GM12874 (cell line): ENCODE measurements around the gene MBOAT7.

Experiments
- TF ChIP-seq, protein P1 (sequence below): IDR thresholded peaks from 2 replicates; pipeline ENCODE4 v1.5.1; 2011; ENCODE audit warnings: low read depth, mild to moderate bottlenecking, control low read depth, low read length, moderate library complexity; ENCODE audit not compliant: insufficient read depth

MBOAT7 gene

DNA sequence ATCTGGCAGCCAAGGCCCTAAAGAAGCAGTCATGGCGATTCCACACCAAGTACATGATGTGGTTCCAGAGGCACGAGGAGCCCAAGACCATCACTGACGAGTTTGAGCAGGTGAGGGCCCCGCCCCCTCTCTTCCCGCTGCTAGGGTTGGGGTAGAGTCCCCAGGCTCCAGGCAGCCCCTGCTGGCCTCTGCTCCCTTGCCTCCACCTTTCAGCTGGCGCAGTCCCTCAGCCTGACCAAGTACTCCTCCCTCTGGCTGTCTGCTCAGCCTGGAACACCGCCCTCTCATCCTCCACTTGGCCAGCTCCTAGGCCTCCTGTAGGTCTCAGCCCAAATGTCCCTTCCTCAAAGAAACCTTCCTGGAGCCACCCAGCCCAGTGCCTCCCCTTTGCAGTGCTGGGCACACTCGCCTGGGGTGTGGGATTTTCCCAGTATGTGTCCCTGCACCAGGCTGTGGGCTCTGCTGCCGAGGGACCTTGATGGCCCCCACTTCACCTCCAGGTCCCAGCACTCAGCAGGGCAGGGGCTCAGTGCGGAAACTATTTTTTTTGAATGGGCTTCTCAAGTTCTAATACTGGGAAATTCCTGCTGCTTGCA lies 35.6 kb downstream of the MBOAT7 start:
- TF ChIP-seq, protein P1, sequence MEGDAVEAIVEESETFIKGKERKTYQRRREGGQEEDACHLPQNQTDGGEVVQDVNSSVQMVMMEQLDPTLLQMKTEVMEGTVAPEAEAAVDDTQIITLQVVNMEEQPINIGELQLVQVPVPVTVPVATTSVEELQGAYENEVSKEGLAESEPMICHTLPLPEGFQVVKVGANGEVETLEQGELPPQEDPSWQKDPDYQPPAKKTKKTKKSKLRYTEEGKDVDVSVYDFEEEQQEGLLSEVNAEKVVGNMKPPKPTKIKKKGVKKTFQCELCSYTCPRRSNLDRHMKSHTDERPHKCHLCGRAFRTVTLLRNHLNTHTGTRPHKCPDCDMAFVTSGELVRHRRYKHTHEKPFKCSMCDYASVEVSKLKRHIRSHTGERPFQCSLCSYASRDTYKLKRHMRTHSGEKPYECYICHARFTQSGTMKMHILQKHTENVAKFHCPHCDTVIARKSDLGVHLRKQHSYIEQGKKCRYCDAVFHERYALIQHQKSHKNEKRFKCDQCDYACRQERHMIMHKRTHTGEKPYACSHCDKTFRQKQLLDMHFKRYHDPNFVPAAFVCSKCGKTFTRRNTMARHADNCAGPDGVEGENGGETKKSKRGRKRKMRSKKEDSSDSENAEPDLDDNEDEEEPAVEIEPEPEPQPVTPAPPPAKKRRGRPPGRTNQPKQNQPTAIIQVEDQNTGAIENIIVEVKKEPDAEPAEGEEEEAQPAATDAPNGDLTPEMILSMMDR = no peak

DNA sequence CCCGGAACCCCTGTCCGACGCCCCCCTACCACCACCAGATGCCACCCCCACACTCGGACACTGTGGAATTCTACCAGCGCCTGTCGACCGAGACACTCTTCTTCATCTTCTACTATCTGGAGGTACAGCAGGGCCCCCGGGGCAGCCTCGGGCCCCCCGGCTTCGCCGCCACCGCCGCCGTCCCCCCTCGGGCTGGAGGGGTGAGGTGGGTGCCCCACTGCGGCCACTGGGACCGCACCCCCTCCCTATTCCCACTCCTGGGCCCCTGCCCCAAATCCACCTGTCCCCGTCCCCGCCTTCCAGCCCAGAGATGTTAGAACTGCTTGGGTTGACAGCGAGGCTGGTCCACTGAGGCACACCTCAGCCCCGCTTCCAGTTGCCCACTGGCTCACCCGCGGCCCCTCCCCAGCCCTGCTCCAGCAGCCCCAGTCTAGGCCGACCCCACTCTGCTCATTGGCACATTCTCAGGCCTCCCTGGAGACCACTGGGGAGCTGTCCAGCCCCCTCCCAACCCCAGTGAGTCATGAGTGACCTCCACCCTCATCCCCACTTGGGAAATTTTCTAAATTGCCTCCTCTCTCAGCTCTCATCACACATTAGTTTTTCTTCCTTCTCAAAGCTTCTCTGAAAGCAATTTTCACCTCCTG lies 36.4 kb downstream of the MBOAT7 start:
- TF ChIP-seq, protein P1 = no peak

DNA sequence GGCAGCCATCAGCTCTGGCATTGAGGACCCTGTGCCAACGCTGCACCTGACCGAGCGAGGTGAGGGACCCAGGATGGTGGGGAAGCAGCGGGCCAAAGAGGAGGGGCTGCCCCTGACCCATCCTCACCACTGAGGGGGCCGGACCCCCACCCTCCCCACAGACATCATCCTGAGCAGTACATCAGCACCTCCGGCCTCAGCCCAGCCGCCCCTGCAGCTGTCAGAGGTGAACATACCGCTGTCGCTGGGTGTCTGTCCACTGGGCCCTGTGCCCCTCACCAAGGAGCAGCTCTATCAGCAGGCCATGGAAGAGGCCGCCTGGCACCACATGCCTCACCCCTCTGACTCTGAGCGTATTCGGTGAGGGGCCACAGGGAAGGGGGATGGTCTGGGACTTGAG lies 37.1 kb downstream of the MBOAT7 start:
- TF ChIP-seq, protein P1 = no peak

DNA sequence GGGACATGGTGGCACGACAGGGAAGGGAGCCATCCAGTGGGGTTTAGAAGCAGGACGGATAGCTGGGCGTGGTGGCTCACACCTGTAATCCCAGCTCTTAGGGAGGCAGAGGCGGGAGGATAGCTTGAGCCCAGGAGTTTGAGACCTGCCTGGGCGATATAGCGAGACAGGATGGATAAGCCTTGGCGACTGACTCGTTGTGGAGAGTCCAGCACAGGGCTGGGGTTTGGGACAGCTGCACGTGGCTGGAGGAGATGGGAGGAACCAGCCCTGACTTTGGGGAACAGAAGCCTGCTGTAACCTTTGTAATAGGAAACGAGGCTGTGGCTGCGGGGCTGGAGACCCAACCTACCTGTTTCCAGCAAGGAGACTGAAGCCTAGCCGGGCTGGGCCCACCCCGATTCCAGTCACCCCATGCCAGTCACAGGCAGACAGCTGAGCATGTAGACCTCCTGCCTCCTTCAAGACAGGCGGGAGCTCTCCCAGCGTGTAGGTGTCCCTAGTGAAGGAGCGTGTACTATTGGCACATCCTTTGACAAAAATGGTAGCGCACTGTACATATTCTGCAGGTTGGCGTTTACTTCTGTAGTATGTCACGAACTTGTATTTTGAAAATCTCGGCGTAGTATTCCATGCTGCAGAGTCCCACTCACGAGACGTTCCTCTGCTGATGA lies 37.9 kb downstream of the MBOAT7 start:
- TF ChIP-seq, protein P1 = no peak

DNA sequence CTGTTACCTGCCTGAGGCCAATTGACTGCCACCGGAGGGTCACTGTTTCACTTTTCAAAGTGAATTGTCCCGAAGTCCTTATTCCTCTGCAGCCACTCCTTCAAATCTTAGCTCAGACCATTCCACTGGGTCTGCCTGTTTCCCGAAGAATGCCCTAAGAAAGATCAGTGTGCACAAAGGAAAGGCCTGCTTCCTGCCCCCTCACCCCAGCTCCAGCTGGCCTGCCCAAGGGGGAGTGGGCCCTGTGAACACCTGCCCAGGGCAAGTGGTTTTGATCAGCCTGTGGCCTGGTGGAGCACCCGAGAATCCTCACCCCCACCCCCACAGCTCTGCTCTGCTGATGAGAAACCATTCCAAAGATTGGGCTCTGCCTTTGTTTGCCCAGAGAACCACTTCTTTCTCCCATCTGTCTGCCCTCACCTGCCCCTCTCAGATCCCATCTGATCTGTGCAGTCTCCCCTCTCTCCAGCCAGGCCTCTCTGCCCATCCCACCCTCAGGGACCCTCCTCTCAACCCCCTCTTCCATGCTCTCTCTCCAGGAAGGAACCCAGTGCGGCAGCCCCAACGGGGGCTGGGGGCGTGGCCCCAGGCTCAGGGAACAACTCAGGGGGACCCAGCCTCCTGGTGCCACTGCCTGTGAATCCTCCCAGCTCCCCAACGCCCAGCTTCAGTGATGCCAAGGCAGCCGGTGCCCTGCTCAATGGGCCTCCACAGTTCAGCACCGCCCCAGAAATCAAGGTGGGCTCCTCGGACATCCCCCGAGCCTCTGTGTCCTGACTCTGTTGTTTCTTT lies 40.2 kb downstream of the MBOAT7 start:
- TF ChIP-seq, protein P1 = no peak

DNA sequence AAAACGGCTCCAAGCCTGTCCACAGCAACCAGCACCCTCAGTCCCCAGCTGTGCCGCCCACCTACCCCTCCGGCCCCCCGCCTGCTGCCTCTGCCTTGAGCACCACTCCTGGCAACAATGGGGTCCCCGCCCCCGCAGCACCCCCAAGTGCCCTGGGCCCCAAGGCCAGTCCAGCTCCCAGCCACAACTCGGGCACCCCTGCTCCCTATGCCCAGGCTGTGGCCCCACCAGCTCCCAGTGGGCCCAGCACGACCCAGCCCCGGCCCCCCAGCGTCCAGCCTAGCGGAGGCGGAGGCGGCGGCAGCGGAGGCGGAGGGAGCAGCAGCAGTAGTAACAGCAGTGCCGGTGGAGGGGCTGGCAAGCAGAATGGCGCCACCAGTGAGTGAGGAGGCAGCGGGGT lies 41.2 kb downstream of the MBOAT7 start:
- TF ChIP-seq, protein P1 = no peak

DNA sequence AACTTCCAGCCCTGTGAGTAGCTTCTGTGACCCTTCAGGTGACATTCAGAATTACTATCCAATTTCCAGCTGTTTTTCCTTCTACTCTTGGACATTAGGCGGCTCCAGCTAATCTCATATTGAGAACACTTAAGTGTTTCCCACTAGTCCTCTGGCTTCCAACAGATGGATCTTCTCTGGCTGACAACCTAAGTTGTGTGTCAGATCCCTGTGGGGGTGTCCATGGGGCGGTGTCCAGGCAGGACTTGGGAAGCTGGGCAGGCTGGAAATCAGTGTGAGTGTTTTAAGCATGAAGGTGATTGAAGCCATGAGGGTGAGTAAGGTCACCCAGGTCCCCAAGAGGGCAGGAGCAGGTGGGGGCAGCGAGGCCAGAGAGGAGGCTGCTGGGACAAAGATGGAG lies 41.7 kb downstream of the MBOAT7 start:
- TF ChIP-seq, protein P1 = no peak
